Astrocyte (in vitro differentiated cells and primary cell): ENCODE results near the gene LRRC55. TPM values are rescaled to one million over a fixed set of nuclear protein-coding genes. Genes with fewer than 3 reads are reported as not detected.

ENCODE experiments used
- DNase-seq: peaks from one replicate; pipeline ENCODE4 v3.0.0-alpha.2; 2010; ENCODE audit warnings: low read depth
- FAIRE-seq: peaks from 2 replicates; lab custom pipeline; 2011; peaks lifted over from hg19 to GRCh38; lab: Jason Lieb, UNC
- H2AFZ ChIP-seq: 2 replicates; pipeline ENCODE4 v1.6.0; 2012; ENCODE audit warnings: low read depth, low read length, inconsistent platforms
- H3K27ac ChIP-seq: 2 replicates; pipeline ENCODE4 v1.5.1; 2011; ENCODE audit warnings: low read depth, low read length, inconsistent platforms
- H3K27me3 ChIP-seq: 2 replicates; pipeline ENCODE4 v1.6.0; 2011; ENCODE audit warnings: low read length, inconsistent platforms; ENCODE audit not compliant: insufficient read depth
- H3K36me3 ChIP-seq: 2 replicates; pipeline ENCODE4 v1.5.1; 2011; ENCODE audit warnings: low read length, inconsistent platforms; ENCODE audit not compliant: insufficient read depth
- H3K4me1 ChIP-seq: 2 replicates; pipeline ENCODE4 v1.5.1; 2011; ENCODE audit warnings: low read length, inconsistent platforms; ENCODE audit not compliant: insufficient read depth
- H3K4me2 ChIP-seq: 2 replicates; pipeline ENCODE4 v1.6.0; 2012; ENCODE audit warnings: low read length, inconsistent platforms
- H3K4me3 ChIP-seq: 2 replicates; pipeline ENCODE4 v1.5.1; 2011; ENCODE audit warnings: low read depth, mild to moderate bottlenecking, low read length, inconsistent platforms; ENCODE audit not compliant: insufficient read depth
- H3K79me2 ChIP-seq: 2 replicates; pipeline ENCODE4 v1.6.0; 2012; ENCODE audit warnings: mild to moderate bottlenecking, low read length, inconsistent platforms; ENCODE audit not compliant: insufficient read depth
- H3K9ac ChIP-seq: 2 replicates; pipeline ENCODE4 v1.6.0; 2012; ENCODE audit warnings: mild to moderate bottlenecking, low read length, inconsistent platforms
- H3K9me3 ChIP-seq: 2 replicates; pipeline ENCODE4 v1.5.1; 2012; ENCODE audit warnings: low read depth, mild to moderate bottlenecking, low read length, inconsistent platforms; ENCODE audit not compliant: insufficient read depth
- H4K20me1 ChIP-seq: 2 replicates; pipeline ENCODE4 v1.6.0; 2012; ENCODE audit warnings: low read length, inconsistent platforms; ENCODE audit not compliant: insufficient read depth
- H3K27ac Mint-ChIP-seq: one replicate; pipeline ENCODE4 v1.8.0; 2021; ENCODE audit warnings: mild to moderate bottlenecking, mixed read lengths; ENCODE audit not compliant: unreplicated experiment
- H3K27me3 Mint-ChIP-seq: one replicate; pipeline ENCODE4 v1.8.0; 2021; ENCODE audit warnings: low read depth, mixed read lengths; ENCODE audit not compliant: unreplicated experiment
- H3K36me3 Mint-ChIP-seq: one replicate; pipeline ENCODE4 v1.8.0; 2021; ENCODE audit warnings: low read depth, mixed read lengths; ENCODE audit not compliant: unreplicated experiment
- H3K4me1 Mint-ChIP-seq: one replicate; pipeline ENCODE4 v1.8.0; 2021; ENCODE audit warnings: low read depth, mixed read lengths; ENCODE audit not compliant: unreplicated experiment
- H3K4me3 Mint-ChIP-seq: one replicate; pipeline ENCODE4 v1.8.0; 2021; ENCODE audit warnings: mild to moderate bottlenecking, moderate library complexity, mixed read lengths; ENCODE audit not compliant: unreplicated experiment
- H3K9me3 Mint-ChIP-seq: one replicate; pipeline ENCODE4 v1.8.0; 2021; ENCODE audit warnings: mild to moderate bottlenecking, mixed read lengths; ENCODE audit not compliant: unreplicated experiment
- CTCF ChIP-seq: IDR thresholded peaks from 2 replicates; pipeline ENCODE4 v1.5.1; 2011; ENCODE audit warnings: low read depth, mild to moderate bottlenecking, inconsistent platforms, low read length, moderate library complexity; ENCODE audit not compliant: insufficient read depth
- EZH2 ChIP-seq: IDR thresholded peaks from 2 replicates; pipeline ENCODE4 v1.6.1; 2012; ENCODE audit warnings: mild to moderate bottlenecking, low read length, inconsistent platforms; ENCODE audit not compliant: insufficient read depth
- total RNA-seq: library from RNA; stranded (reverse); gene quantifications from 2 replicates; pipeline ENCODE4 v1.2.1, GENCODE V29; 2021

Gene LRRC55
- total RNA-seq, 1 donor from 2014 or later: not detected

GRCh38 chr11:57192316-57192715, 10.6 kb downstream of the LRRC55 start:
- no peaks in the 10 kb centered on the region for H3K9me3 ChIP-seq
- peaks cover 2% of the 10 kb centered on the region for H3K27me3 ChIP-seq
- TF ChIP-seq EZH2 (no peak), CTCF (no peak)
- Mint-ChIP-seq H3K27ac (no peak overlapping the region), H3K4me3 (no peak overlapping the region), H3K4me1 (no peaks in the 10 kb centered on the region), H3K9me3 (peaks cover 4% of the 10 kb centered on the region), H3K27me3 (peaks cover 25% of the 10 kb centered on the region), H3K36me3 (no peaks in the 10 kb centered on the region)
- no peaks in the 10 kb centered on the region for H3K79me2 ChIP-seq
- DNase-seq (no peak), FAIRE-seq (no peak)
- no peaks in the 10 kb centered on the region for H4K20me1 ChIP-seq
- no peaks in the 10 kb centered on the region for H3K4me1 ChIP-seq
- H3K4me3 ChIP-seq: no peak overlapping the region
- H3K4me2 ChIP-seq: no peak overlapping the region
- no peak overlapping the region for H2AFZ ChIP-seq
- no peaks in the 10 kb centered on the region for H3K36me3 ChIP-seq
- H3K9ac ChIP-seq: no peak overlapping the region
- no peak overlapping the region for H3K27ac ChIP-seq

GRCh38 chr11:57196596-57196995, 14.8 kb downstream of the LRRC55 start:
- no peaks in the 10 kb centered on the region for H3K4me1 Mint-ChIP-seq
- no peak for DNase-seq
- no peak overlapping the region for H3K27ac Mint-ChIP-seq
- FAIRE-seq: no peak
- Histone ChIP-seq H3K27me3 (peaks cover 2% of the 10 kb centered on the region), H3K4me2 (no peak overlapping the region), H3K4me3 (no peak overlapping the region), H3K9ac (no peak overlapping the region), H3K36me3 (no peaks in the 10 kb centered on the region), H4K20me1 (no peaks in the 10 kb centered on the region), H2AFZ (no peak overlapping the region), H3K9me3 (no peaks in the 10 kb centered on the region), H3K79me2 (no peaks in the 10 kb centered on the region), H3K4me1 (no peaks in the 10 kb centered on the region), H3K27ac (no peak overlapping the region)
- H3K36me3 Mint-ChIP-seq: no peaks in the 10 kb centered on the region
- peaks cover 10% of the 10 kb centered on the region for H3K27me3 Mint-ChIP-seq
- TF ChIP-seq EZH2 (no peak), CTCF (no peak)
- H3K9me3 Mint-ChIP-seq: peaks cover 4% of the 10 kb centered on the region
- no peak overlapping the region for H3K4me3 Mint-ChIP-seq

- no peak for DNase-seq
- Mint-ChIP-seq H3K36me3 (no peaks in the 10 kb centered on the region), H3K4me3 (no peak overlapping the region), H3K27ac (no peak overlapping the region), H3K4me1 (no peaks in the 10 kb centered on the region), H3K9me3 (peaks cover 4% of the 10 kb centered on the region), H3K27me3 (peaks cover 14% of the 10 kb centered on the region)
- H3K27me3 ChIP-seq: peaks cover 5% of the 10 kb centered on the region
- H3K79me2 ChIP-seq: no peaks in the 10 kb centered on the region
- no peaks in the 10 kb centered on the region for H3K36me3 ChIP-seq
- H2AFZ ChIP-seq: no peak overlapping the region
- no peaks in the 10 kb centered on the region for H3K9me3 ChIP-seq
- H3K27ac ChIP-seq: no peak overlapping the region
- no peak overlapping the region for H3K4me3 ChIP-seq
- H4K20me1 ChIP-seq: no peaks in the 10 kb centered on the region
- H3K9ac ChIP-seq: no peak overlapping the region
- TF ChIP-seq CTCF: no peak
- no peak for TF ChIP-seq EZH2
- no peak overlapping the region for H3K4me2 ChIP-seq
- no peaks in the 10 kb centered on the region for H3K4me1 ChIP-seq
- no peak for FAIRE-seq
Measured at GRCh38 chr11:57197762-57198161, 16.0 kb downstream of the LRRC55 start.
